Hepatocyte (in vitro differentiated cells): ENCODE data around the gene ACACB. TPM values are rescaled to one million over a fixed set of nuclear protein-coding genes. Genes with fewer than 3 reads are reported as not detected.

Experiments used
- DNase-seq: peaks from one replicate; pipeline ENCODE4 v3.0.0-alpha.2; 2016; ENCODE audit warnings: low spot score
- H2AFZ ChIP-seq: fragments of 200-600 bp; sonication (generic); 2 replicates; pipeline ENCODE4 v1.6.0; 2016; ENCODE audit warnings: antibody characterized with exemption, mild to moderate bottlenecking
- H3K27ac ChIP-seq: fragments of 200-600 bp; sonication (generic); 2 replicates; pipeline ENCODE4 v1.5.1; 2016; ENCODE audit warnings: mild to moderate bottlenecking
- H3K27me3 ChIP-seq: fragments of 200-600 bp; sonication (generic); 2 replicates; pipeline ENCODE4 v1.6.1; 2016
- H3K36me3 ChIP-seq: fragments of 200-600 bp; sonication (generic); replicated peaks from 2 replicates; pipeline ENCODE4 v1.5.1; 2016; ENCODE audit warnings: low read depth; ENCODE audit not compliant: insufficient read depth
- H3K4me1 ChIP-seq: fragments of 200-600 bp; sonication (generic); 2 replicates; pipeline ENCODE4 v1.5.1; 2016; ENCODE audit warnings: mild to moderate bottlenecking, moderate library complexity; ENCODE audit not compliant: insufficient read depth
- H3K4me2 ChIP-seq: fragments of 200-600 bp; sonication (generic); 2 replicates; pipeline ENCODE4 v1.6.0; 2016
- H3K4me3 ChIP-seq: fragments of 200-600 bp; sonication (generic); 2 replicates; pipeline ENCODE4 v1.5.1; 2016; ENCODE audit warnings: mild to moderate bottlenecking
- H3K79me2 ChIP-seq: fragments of 200-600 bp; sonication (generic); 2 replicates; pipeline ENCODE4 v1.6.0; 2017; ENCODE audit warnings: mild to moderate bottlenecking
- H3K9me2 ChIP-seq: fragments of 200-600 bp; sonication (generic); replicated peaks from 2 replicates; pipeline ENCODE4 v1.6.0; 2017; ENCODE audit warnings: mild to moderate bottlenecking; ENCODE audit not compliant: insufficient read depth
- H3K9me3 ChIP-seq: fragments of 200-600 bp; sonication (generic); 2 replicates; pipeline ENCODE4 v1.5.1; 2016; ENCODE audit warnings: low read depth, mild to moderate bottlenecking
- H4K20me1 ChIP-seq: fragments of 200-600 bp; sonication (generic); 2 replicates; pipeline ENCODE4 v1.6.0; 2016; ENCODE audit warnings: mild to moderate bottlenecking; ENCODE audit not compliant: insufficient read depth, poor library complexity, severe bottlenecking
- EZH2 ChIP-seq: fragments of 200-600 bp; sonication (generic); IDR thresholded peaks from 2 replicates; pipeline ENCODE4 v1.6.1; 2016; ENCODE audit warnings: antibody characterized with exemption, mild to moderate bottlenecking, borderline replicate concordance
- EZH2phosphoT487 ChIP-seq: fragments of 200-600 bp; sonication (generic); IDR thresholded peaks from one replicate; pipeline ENCODE4 v1.6.1; 2018; ENCODE audit warnings: antibody characterized with exemption, mild to moderate bottlenecking, low read depth, moderate library complexity; ENCODE audit not compliant: unreplicated experiment, severe bottlenecking
- WGBS: methylation state at CpG from one replicate; pipeline ENCODE4 v1.1.6; 2016; ENCODE audit warnings: low lambda C conversion rate; ENCODE audit errors: missing lambda C conversion rate; 5-methylcytosine and 5-hydroxymethylcytosine counted together
- polyA plus RNA-seq: library from polyadenylated mRNA; unstranded; fragments of >200 nt; fragmentation: Nextera tagmentation; extraction: Ambion mirVana; gene quantifications from 2 replicates; pipeline ENCODE4 v1.2.1, GENCODE V29; 2016
- total RNA-seq: library from RNA; depleted of rRNA; stranded (reverse); fragments of >200 nt; gene quantifications from 2 replicates; pipeline ENCODE4 v1.2.3, GENCODE V29; 2014
- TF ChIP-seq, protein P1 (sequence below): fragments of 200-600 bp; sonication (generic); IDR thresholded peaks from 2 replicates; pipeline ENCODE4 v1.5.1; 2016; ENCODE audit warnings: antibody characterized with exemption, mild to moderate bottlenecking; ENCODE audit not compliant: poor library complexity

The ACACB gene
- total and polyA plus RNA-seq, 2 experiments from 2014 or later: 3.9 to 9.3 TPM

DNA sequence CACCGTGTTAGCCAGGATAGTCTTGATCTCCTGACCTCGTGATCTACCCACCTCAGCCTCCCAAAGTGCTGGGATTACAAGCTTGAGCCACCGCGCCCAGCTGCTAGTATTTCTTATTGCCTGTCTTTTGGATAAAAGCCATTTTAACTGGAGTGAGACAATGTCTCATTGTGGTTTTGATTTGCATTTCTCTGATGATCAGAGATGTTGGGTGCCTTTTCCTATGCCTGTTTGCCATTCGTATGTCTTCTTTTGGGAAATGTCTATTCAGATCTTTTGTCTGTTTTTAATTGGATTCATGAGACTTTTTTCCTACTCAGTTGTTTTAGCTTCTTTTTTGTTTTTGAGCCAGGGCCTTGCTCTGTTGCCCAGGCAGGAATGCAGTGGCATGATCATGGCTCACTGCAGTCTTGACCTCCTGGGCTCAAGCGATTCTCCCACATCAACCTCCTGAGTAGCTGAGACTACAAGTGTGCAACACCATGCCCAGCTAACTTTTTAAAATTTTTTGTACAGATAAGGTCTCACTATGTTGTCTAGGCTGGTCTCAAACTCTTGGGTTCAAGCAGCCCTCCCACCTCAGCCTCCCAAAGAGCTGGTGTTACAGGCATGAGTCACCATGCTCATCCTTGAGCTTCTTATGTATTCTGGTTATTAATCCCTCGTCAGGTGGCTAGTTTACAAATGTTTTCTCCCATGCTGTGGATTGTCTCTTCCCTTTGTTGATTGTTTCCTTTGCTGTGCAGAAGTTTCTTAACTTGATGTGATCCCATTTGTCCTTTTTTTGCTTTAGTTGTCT lies 65.9 kb downstream of the ACACB start:
- H3K4me2 ChIP-seq: no peak overlapping the region
- no peak overlapping the region for H2AFZ ChIP-seq
- H3K9me2 ChIP-seq: no peaks in the 10 kb centered on the region
- TF ChIP-seq EZH2phosphoT487: no peak
- TF ChIP-seq, protein P1, sequence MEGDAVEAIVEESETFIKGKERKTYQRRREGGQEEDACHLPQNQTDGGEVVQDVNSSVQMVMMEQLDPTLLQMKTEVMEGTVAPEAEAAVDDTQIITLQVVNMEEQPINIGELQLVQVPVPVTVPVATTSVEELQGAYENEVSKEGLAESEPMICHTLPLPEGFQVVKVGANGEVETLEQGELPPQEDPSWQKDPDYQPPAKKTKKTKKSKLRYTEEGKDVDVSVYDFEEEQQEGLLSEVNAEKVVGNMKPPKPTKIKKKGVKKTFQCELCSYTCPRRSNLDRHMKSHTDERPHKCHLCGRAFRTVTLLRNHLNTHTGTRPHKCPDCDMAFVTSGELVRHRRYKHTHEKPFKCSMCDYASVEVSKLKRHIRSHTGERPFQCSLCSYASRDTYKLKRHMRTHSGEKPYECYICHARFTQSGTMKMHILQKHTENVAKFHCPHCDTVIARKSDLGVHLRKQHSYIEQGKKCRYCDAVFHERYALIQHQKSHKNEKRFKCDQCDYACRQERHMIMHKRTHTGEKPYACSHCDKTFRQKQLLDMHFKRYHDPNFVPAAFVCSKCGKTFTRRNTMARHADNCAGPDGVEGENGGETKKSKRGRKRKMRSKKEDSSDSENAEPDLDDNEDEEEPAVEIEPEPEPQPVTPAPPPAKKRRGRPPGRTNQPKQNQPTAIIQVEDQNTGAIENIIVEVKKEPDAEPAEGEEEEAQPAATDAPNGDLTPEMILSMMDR: no peak
- no peak for TF ChIP-seq EZH2
- no peaks in the 10 kb centered on the region for H3K36me3 ChIP-seq
- no peak overlapping the region for H3K4me3 ChIP-seq
- DNase-seq: no peak
- no peak overlapping the region for H3K27ac ChIP-seq
- H3K27me3 ChIP-seq: no peaks in the 10 kb centered on the region
- H3K9me3 ChIP-seq: no peaks in the 10 kb centered on the region
- H4K20me1 ChIP-seq: no peaks in the 10 kb centered on the region
- no peaks in the 10 kb centered on the region for H3K79me2 ChIP-seq
- WGBS: 94% methylated on average over 7 of the region's 7 CpGs
- H3K4me1 ChIP-seq: no peaks in the 10 kb centered on the region

DNA sequence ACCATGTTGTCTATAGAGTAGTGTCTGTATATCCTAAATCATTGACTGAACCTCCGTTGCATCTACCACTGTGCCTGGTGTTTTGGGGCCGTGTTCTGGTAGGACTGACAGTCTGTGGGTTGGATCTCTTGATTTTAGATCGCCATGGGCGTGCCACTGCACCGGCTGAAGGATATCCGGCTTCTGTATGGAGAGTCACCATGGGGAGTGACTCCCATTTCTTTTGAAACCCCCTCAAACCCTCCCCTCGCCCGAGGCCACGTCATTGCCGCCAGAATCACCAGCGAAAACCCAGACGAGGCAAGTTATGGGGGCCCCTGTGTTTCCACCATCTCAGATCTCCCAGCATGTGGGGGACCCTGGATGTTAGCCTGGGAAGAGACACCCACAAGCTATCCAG lies 69.1 kb downstream of the ACACB start:
- H3K27me3 ChIP-seq: no peaks in the 10 kb centered on the region
- no peaks in the 10 kb centered on the region for H3K36me3 ChIP-seq
- DNase-seq: no peak
- H3K4me2 ChIP-seq: no peak overlapping the region
- H3K9me3 ChIP-seq: no peaks in the 10 kb centered on the region
- H3K79me2 ChIP-seq: no peaks in the 10 kb centered on the region
- no peaks in the 10 kb centered on the region for H3K9me2 ChIP-seq
- H3K4me1 ChIP-seq: no peaks in the 10 kb centered on the region
- no peaks in the 10 kb centered on the region for H4K20me1 ChIP-seq
- WGBS: 96% methylated on average over 12 of the region's 12 CpGs
- no peak overlapping the region for H3K4me3 ChIP-seq
- H3K27ac ChIP-seq: no peak overlapping the region
- TF ChIP-seq, protein P1: no peak
- TF ChIP-seq EZH2phosphoT487: no peak
- no peak for TF ChIP-seq EZH2
- no peak overlapping the region for H2AFZ ChIP-seq

DNA sequence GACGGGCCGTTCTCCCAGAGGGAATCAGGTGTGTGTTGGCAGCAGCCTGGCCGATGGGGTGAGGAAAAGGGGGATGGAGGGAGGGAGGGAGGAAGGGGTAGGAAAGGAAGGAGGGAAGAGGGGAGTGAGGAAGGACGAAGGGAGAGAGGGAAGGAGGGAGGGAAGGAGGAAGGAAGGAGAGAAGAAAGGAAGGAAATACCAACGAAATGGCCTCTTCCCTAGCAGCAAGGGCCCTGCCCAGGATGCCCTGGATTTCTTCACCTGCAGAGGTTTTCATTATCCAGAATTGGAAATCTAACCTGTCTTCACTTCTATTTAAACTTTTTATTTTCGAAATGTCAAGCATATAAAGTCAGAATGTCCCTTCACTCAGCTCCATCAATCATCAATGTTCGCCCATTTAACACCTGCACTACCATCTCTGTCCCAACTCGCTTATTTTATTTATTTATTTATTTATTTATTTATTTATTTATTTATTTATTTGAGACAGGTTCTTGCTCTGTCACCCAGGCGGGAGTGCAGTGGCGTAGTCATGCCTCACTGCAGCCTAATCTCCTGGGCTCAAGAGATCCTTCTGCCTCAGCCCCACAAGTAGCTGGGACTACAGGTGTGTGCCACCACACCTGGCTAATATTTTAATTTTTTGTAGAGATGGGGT lies 70.7 kb downstream of the ACACB start:
- TF ChIP-seq, protein P1: no peak
- TF ChIP-seq EZH2phosphoT487 (no peak), EZH2 (no peak)
- 95% methylated on average over 8 of the region's 10 CpGs for WGBS
- H2AFZ ChIP-seq: no peak overlapping the region
- H3K9me2 ChIP-seq: no peaks in the 10 kb centered on the region
- H3K4me1 ChIP-seq: no peaks in the 10 kb centered on the region
- H3K79me2 ChIP-seq: no peaks in the 10 kb centered on the region
- no peaks in the 10 kb centered on the region for H3K27me3 ChIP-seq
- no peak overlapping the region for H3K4me2 ChIP-seq
- H3K36me3 ChIP-seq: no peaks in the 10 kb centered on the region
- no peaks in the 10 kb centered on the region for H4K20me1 ChIP-seq
- H3K4me3 ChIP-seq: no peak overlapping the region
- DNase-seq: no peak
- H3K9me3 ChIP-seq: no peaks in the 10 kb centered on the region
- H3K27ac ChIP-seq: no peak overlapping the region
